Panc1 (cell line): ENCODE measurements around the gene CLIP3. TPM values are rescaled to one million over a fixed set of nuclear protein-coding genes. Genes with fewer than 3 reads are reported as not detected.

Source experiments
- ATAC-seq: fragments of 200-7000 bp; cut with Tn5 transposase; 2 replicates; pipeline ENCODE4 v1.9.1; 2020; ENCODE audit warnings: mild to moderate bottlenecking, moderate library complexity
- BruUV-seq: library from RNA; stranded (reverse); fragments of 400-500 nt; replicated peaks from 2 replicates; lab custom pipeline; 2021; lab: Mats Ljungman, UMichigan
- CTCF ChIA-PET: fragments of 300-600 bp; sonication (Branson Sonifier 250); formaldehyde crosslinking; loops from one replicate; lab custom pipeline; 2022; ENCODE audit warnings: antibody characterized with exemption; lab: Charles Lee
- POLR2A ChIA-PET: fragments of 300-600 bp; sonication (Branson Sonifier 250); formaldehyde crosslinking; loops from one replicate; lab custom pipeline; 2022; ENCODE audit warnings: antibody characterized with exemption; lab: Charles Lee
- DNase-seq: peaks from one replicate; pipeline ENCODE4 v3.0.0-alpha.2; 2010; ENCODE audit warnings: low read depth, low spot score
- H3K27ac ChIP-seq: 2 replicates; pipeline ENCODE4 v1.5.1; 2011; ENCODE audit warnings: mild to moderate bottlenecking, low read length, inconsistent platforms
- H3K27me3 ChIP-seq: fragments of 200-500 bp; sonication (Bioruptor generic); 2 replicates; pipeline ENCODE4 v1.6.0; 2014; ENCODE audit warnings: low read length, inconsistent platforms; ENCODE audit not compliant: control insufficient read depth, insufficient read depth
- H3K36me3 ChIP-seq: fragments of 200-500 bp; sonication (Bioruptor generic); 2 replicates; pipeline ENCODE4 v1.5.1; 2014; ENCODE audit warnings: inconsistent platforms, mild to moderate bottlenecking, low read length, moderate library complexity; ENCODE audit not compliant: control insufficient read depth, insufficient read depth
- H3K4me1 ChIP-seq: 2 replicates; pipeline ENCODE4 v1.5.1; 2011; ENCODE audit warnings: inconsistent platforms, mild to moderate bottlenecking, low read length, moderate library complexity; ENCODE audit not compliant: control insufficient read depth, insufficient read depth
- H3K4me3 ChIP-seq, 2 experiments: 2 replicates each; pipeline ENCODE4 v1.5.1; 2011 to 2012; ENCODE audit warnings: low read depth in 2 of 2, low read length in 2 of 2, mild to moderate bottlenecking in 2 of 2, inconsistent platforms in 1 of 2, moderate library complexity in 1 of 2
- H3K9me3 ChIP-seq: fragments of 200-500 bp; sonication (Bioruptor generic); 2 replicates; pipeline ENCODE4 v1.5.1; 2014; ENCODE audit warnings: low read depth, mild to moderate bottlenecking, inconsistent platforms, low read length, moderate library complexity; ENCODE audit not compliant: control insufficient read depth, insufficient read depth
- CTCF ChIP-seq: fragments of 450-650 bp; IDR thresholded peaks from 2 replicates; pipeline ENCODE4 v1.5.1; 2017; ENCODE audit warnings: mild to moderate bottlenecking
- POLR2AphosphoS5 ChIP-seq: IDR thresholded peaks from 2 replicates; pipeline ENCODE4 v1.6.1; 2012; ENCODE audit warnings: mild to moderate bottlenecking, low read depth, low read length, moderate library complexity
- REST ChIP-seq, 2 experiments: IDR thresholded peaks; 2 replicates each; pipeline ENCODE4 v1.6.1; 2011 to 2012; ENCODE audit warnings: low read depth in 2 of 2, control low read depth in 1 of 2, low read length in 1 of 2, mild to moderate bottlenecking in 1 of 2, moderate library complexity in 1 of 2; ENCODE audit not compliant: insufficient read depth in 1 of 2
- SIN3A ChIP-seq: IDR thresholded peaks from 2 replicates; pipeline ENCODE4 v1.6.1; 2012; ENCODE audit warnings: low read depth, mild to moderate bottlenecking, low read length, moderate library complexity, borderline replicate concordance; ENCODE audit not compliant: insufficient read depth
- TCF7L2 ChIP-seq: IDR thresholded peaks from 2 replicates; pipeline ENCODE4 v1.6.1; 2011; ENCODE audit warnings: mild to moderate bottlenecking, low read depth, low read length, inconsistent platforms
- in situ Hi-C: cut with HindIII; loops from 2 replicates; pipeline ENCODE4 v1.10.0; 2016; ENCODE audit warnings: low sequenced_read_pairs, low pct_unique_long_range_greater_than_20kb
- intact Hi-C: fragments of 100-400 bp; cut with micrococcal nuclease; formaldehyde crosslinking; loops from one replicate; pipeline ENCODE4 v1.10.0; 2022; ENCODE audit not compliant: unreplicated experiment
- total RNA-seq: library from RNA; stranded (reverse); gene quantifications from one replicate; pipeline ENCODE4 v1.2.1, GENCODE V29; 2021; ENCODE audit not compliant: unreplicated experiment

CLIP3 gene
- total RNA-seq, 1 experiment from 2014 or later: 4.7 TPM

GRCh38 chr19:36058481-36059179, 26.0 kb upstream of the CLIP3 start:
- BruUV-seq: no TSS peak
- H3K27me3 ChIP-seq: no peaks in the 10 kb centered on the region
- TF ChIP-seq POLR2AphosphoS5: no peak
- no peak for TF ChIP-seq SIN3A
- no peak for TF ChIP-seq CTCF
- TF ChIP-seq REST (IDR thresholded peaks at IDR 0.05; ENCODE audit: insufficient read depth in 1 of 2, low read depth in 2 of 2, low read length in 1 of 2): no peak
- TF ChIP-seq TCF7L2: no peak
- DNase-seq: no peak
- H3K9me3 ChIP-seq: no peaks in the 10 kb centered on the region
- in situ Hi-C loops (no loop called here), intact Hi-C loops (no loop called here)
- peaks cover 6% of the 10 kb centered on the region for H3K4me1 ChIP-seq
- no peak for ATAC-seq
- no peak overlapping the region for H3K4me3 ChIP-seq
- POLR2A ChIA-PET: interaction anchor here (0.5 kb wide), 1 partner anchor 67 kb away, joined by 5 read pairs; no protein-coding TSS in a partner anchor
- CTCF ChIA-PET: interaction anchor here (0.5 kb wide), 1 partner anchor 24 kb away, joined by 8 read pairs; no protein-coding TSS in a partner anchor
- H3K36me3 ChIP-seq: peaks cover 12% of the 10 kb centered on the region
- no peak overlapping the region for H3K27ac ChIP-seq

- no TSS peak for BruUV-seq
- H3K36me3 ChIP-seq: peaks cover 9% of the 10 kb centered on the region
- ChIA-PET CTCF (interaction anchor here (0.6 kb wide), 2 partner anchors 14 to 15 kb away, joined by 3 to 7 read pairs; no protein-coding TSS in a partner anchor), POLR2A (interaction anchor here (0.7 kb wide), 1 partner anchor 13 kb away, joined by 6 read pairs; no protein-coding TSS in a partner anchor)
- peak within 1 kb of the TSS; percentile 97 for H3K27ac ChIP-seq
- ATAC-seq (peak; percentile 90), DNase-seq (no peak)
- intact Hi-C loops (no loop called here), in situ Hi-C loops (no loop called here)
- no peaks in the 10 kb centered on the region for H3K27me3 ChIP-seq
- H3K4me1 ChIP-seq: peaks cover 6% of the 10 kb centered on the region
- peak within 1 kb of the TSS; percentile 79 to 99 for H3K4me3 ChIP-seq
- no peaks in the 10 kb centered on the region for H3K9me3 ChIP-seq
- TF ChIP-seq CTCF (peak; percentile 26; the same call in 1 of the 2 replicates), POLR2AphosphoS5 (peak; percentile 85), REST (IDR thresholded peaks at IDR 0.05; ENCODE audit: insufficient read depth in 1 of 2, low read depth in 2 of 2, low read length in 1 of 2) (no peak), TCF7L2 (no peak), SIN3A (peak; percentile 99)
Observed at GRCh38 chr19:36054733-36055686, 22.3 kb upstream of the CLIP3 start, which contains the start of gene WDR62. TSS of gene WDR62 (plus strand) at chr19:36054897. CDS start at chr19:36054972, 75 bp downstream.
